T1000 (cell line): ENCODE data around the gene MAPKAPK3.
A peak's percentile ranks its signal among the peaks of the same experiment; 100 is the strongest.

Source experiments
- DNase-seq: peaks from one replicate; lab custom pipeline; 2025; ENCODE audit warnings: mixed read lengths; lab: John Stamatoyannopoulos, UW

Gene MAPKAPK3

GRCh38 chr3:50609071-50609762 is 7.7 kb upstream of the MAPKAPK3 start:
- DNase-seq: no peak

DNA sequence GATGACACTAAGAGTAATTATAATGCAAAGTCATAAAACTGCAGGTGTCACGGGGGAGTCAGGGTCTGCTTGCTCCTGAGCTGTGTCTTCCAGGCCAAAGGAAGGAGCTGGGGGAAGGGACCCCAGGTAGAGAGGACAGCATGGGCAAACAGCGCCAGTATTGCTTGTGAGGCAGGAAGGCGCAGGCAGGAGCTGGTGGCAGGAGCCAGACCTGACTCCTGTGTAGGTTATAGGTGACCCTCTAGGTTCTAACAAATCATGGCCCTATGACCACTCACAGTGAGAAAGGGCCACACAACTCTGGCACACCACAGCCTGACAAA is 7.2 kb upstream of the MAPKAPK3 start:
- DNase-seq: no peak

DNA sequence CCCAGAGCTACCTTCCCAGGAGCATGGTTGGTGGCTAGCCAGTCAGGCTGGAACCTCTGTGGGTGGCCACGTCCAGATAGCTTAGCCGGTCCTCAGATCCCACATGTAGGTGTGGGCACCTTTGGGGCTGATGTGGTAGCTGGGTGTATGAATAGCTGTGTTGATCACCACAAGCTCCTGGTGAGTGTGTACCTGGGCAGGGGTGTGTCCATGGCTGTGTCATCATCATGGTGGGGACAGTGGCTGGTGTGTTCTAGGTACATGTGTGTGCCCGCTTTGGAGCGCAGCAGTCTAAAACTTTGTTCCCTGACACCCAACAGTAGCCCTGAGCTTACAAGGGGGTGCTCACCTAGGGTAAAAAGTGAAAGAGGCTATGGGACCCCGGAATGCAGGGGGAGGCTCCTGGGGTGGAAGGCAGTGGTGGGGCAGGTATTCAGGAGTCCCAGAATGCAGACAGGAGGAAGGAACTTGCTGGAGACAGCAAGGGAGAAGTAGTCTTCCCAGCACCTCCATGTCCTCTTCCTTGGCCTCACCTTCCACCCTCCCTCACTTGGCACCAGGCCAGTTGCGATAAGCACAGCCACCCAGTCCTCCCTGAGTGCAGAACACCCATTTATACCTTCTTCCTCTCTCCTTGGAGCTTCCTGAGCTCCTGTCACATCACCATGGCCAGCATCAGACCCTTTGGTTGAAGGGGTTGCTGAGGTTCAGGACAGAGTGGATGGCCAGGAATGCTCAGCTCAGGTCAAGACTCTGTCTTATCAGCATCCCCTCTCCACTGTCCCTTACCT is 6.6 kb upstream of the MAPKAPK3 start:
- DNase-seq: no peak

GRCh38 chr3:50610992-50611463 is 5.9 kb upstream of the MAPKAPK3 start:
- no peak for DNase-seq

- DNase-seq: peak; percentile 95
These were observed 5.3 kb upstream of the MAPKAPK3 start, which contains the start of gene CISH for GRCh38 chr3:50611464-50612233. CISH (minus strand) TSS chr3:50611774; CDS start chr3:50611650, 124 bp downstream.

DNA sequence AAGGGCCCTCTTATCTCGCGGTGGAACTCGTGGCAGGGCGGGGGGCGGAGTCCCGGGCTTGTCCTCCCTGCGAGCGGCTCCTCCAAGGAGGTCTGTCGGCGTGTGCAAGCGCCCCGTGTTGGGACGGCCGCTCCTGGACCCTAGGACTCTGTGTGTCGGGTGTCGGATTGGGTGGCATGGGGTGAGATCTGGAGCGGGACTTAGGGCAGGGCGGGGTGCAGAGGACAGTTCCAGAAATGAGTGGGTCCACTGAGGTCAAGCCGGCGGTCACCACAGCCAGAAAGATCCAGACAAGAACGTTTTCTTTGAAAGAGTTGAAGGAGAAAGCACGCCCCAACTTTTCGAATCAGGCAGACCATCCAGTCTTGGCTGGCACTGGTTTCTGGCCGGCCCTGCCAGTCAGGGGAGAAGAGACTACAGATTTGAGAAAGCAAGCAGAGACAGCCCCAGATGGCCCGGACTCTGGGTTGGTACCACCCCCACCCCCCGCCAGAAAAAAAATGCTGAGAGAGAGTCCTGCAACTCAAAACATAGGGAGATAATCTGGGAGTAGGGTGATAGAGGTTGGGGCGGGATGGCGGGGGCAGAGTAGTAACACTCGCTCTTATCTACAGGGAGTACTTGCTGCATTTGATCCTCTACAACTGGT is 4.6 kb upstream of the MAPKAPK3 start:
- DNase-seq: no peak

DNA sequence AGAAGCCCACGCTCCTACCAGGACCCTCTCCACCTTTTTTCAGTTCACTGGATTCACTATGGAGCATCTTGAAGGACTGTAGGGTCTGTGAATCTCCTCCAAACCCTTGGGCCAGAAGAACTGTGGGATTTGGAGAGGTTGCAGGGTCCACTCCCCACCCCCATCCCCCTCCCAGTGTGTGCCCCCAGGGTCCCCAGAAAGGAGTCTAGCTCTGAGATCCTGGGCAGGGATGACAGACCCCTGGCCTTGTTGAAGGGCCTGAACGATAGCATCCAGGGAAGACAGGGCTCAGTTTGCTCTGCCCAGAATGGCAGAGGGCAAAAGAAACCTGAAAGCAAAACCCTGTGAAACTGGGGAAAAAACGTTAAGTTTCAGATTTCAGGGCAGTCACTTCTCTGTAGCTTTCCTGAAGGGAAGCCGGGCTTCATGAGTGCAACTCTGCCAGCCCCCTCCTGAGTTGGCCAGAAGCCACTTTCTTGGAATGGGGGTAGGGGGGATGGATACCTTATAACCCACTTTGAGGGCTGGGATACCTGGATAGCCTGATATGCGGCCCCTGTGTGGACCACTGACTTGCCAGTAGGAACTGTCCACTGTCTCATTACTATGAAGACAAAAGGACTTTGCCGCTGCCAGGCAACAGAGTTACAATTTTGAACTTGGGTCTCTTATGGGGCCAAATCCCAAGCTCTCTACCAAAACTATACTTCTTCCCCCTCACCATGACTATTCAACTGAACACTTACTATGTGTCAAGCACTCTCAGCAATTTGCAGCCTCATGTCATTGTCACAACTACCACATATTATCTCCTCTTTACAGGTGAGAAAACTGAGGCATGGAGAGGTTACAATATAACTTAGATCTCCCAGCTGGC is 3.7 kb upstream of the MAPKAPK3 start:
- DNase-seq: no peak

- no peak for DNase-seq
These were observed 1.8 kb upstream of the MAPKAPK3 start for GRCh38 chr3:50615190-50615589.

- DNase-seq: peak; percentile 80
These were observed 765 bp upstream of the MAPKAPK3 start for GRCh38 chr3:50616003-50616769.

GRCh38 chr3:50616770-50617095 is 218 bp upstream of the MAPKAPK3 start:
- peak; percentile 80 for DNase-seq

- no peak for DNase-seq
These were observed 1.0 kb downstream of the MAPKAPK3 start for GRCh38 chr3:50617911-50618481.

GRCh38 chr3:50620420-50620819 is 3.5 kb downstream of the MAPKAPK3 start:
- DNase-seq: no peak

DNA sequence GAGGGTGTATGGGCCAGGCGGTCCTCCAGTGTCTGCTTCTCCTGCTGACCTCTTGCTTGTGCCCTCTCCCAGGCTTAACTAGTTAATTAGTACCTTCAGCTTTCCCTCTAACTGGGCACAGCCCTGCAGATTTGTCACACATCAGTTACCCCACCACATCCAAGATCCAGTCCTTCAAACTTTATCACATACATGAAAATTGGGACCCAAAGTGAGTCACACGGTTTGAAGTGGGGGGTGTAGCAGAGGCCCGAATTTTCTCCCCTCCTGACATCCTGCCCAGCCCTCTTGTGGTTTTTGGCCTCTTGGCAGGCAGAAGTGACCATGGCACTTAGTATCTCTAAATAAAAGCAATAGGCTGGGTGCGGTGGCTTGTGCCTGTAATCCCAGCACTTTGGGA is 3.9 kb downstream of the MAPKAPK3 start:
- DNase-seq: no peak

GRCh38 chr3:50622881-50623280 is 5.9 kb downstream of the MAPKAPK3 start:
- DNase-seq: no peak

- no peak for DNase-seq
These were observed 7.0 kb downstream of the MAPKAPK3 start for GRCh38 chr3:50623840-50624474.

DNA sequence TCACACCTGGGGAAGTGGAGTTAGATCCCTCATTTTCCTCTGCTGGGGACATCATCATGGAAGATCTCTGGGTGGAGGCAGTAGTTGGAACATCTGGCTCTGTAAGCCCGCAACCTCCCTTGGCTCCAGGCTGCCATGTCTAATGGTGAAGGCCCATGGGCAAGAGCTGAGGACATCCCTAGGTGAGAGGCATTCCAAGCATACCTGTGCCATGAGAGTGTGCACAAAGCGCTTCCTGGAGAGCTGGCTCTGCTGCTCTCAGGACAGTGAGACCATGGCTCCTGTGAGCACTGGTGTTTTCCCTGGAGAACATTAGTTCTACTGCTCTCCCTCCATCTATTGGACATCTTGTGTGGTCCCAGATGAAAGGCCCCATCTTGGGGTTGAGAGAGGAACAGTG is 7.7 kb downstream of the MAPKAPK3 start:
- DNase-seq: no peak

DNA sequence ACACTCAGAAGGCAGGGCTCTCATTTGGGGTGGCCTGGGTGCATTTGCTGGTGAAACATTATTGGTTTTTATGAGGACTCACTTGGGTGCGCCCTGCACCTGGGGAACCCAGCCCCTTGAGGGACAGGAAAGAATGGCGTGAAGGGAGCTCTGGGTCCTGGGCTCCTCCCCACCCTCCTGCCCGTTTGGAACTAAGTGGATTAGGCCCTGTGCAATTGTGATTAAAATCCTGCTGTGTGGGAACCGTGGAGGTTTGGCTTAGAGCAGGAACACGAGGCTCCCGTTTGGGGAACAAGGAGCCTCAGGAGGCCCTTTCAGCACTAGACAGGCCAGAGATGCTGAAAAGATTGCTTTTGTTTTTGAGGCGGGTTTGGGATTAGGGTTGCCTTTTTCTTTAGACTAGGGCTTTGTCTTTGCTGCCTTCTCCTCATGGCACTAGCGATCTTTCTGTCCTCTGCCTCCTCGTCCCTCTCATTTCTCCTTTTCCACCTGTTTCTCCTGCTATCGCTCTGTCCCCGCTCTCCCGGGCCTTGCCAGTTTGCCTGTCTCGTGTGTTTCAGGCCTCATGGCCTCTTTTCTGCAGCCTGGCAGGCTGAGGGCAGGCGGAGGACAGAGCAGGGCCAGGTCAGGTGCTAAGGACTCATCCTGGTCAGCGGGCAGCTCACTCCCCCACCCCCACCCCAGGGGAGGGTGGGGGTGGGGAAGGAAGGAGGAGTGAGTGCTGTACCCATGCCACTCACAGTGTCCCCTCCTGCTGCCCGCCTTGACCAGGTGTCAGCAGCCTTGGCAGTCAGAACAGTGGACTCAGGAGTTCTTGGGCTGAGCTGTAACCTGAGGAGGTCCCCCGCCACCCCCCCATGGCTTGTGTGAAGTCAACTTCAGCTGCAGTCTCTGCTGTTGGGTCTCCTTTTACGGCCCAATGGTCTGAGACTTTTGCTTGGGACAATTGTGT is 8.6 kb downstream of the MAPKAPK3 start:
- no peak for DNase-seq

- no peak for DNase-seq
These were observed 9.4 kb downstream of the MAPKAPK3 start for GRCh38 chr3:50626401-50626800.
